ENCODE results near the gene MAP1S.

The MAP1S gene

GRCh38 chr19:17685451-17686022 lies 33.7 kb upstream of the MAP1S start:
- peaks cover 4% of the 10 kb centered on the region for H3K9me3 Mint-ChIP-seq
- H3K4me3 Mint-ChIP-seq, result no peak overlapping the region
- H3K27ac Mint-ChIP-seq, result no peak overlapping the region
- DNase-seq (no peak), ATAC-seq (no peak)
- peaks cover 11% of the 10 kb centered on the region for H3K4me1 Mint-ChIP-seq
- H3K36me3 Mint-ChIP-seq (ENCODE audit: low read depth), result peaks cover 2% of the 10 kb centered on the region
- peaks cover 78% of the 10 kb centered on the region for H3K27me3 Mint-ChIP-seq

GRCh38 chr19:17686023-17686521 lies 33.2 kb upstream of the MAP1S start:
- Mint-ChIP-seq H3K27me3 (peaks cover 80% of the 10 kb centered on the region), H3K4me3 (no peak overlapping the region), H3K9me3 (peaks cover 4% of the 10 kb centered on the region), H3K27ac (no peak overlapping the region), H3K36me3 (ENCODE audit: low read depth) (peaks cover 2% of the 10 kb centered on the region), H3K4me1 (peaks cover 11% of the 10 kb centered on the region)
- ATAC-seq, result no peak
- DNase-seq, result no peak

GRCh38 chr19:17686592-17687024 lies 32.7 kb upstream of the MAP1S start:
- Mint-ChIP-seq H3K27ac (no peak overlapping the region), H3K4me1 (peaks cover 8% of the 10 kb centered on the region), H3K9me3 (peaks cover 4% of the 10 kb centered on the region), H3K4me3 (no peak overlapping the region), H3K27me3 (peaks cover 75% of the 10 kb centered on the region), H3K36me3 (ENCODE audit: low read depth) (peaks cover 2% of the 10 kb centered on the region)
- DNase-seq, result no peak
- no peak for ATAC-seq

GRCh38 chr19:17687141-17687856 lies 32.0 kb upstream of the MAP1S start:
- H3K36me3 Mint-ChIP-seq (ENCODE audit: low read depth), result peaks cover 2% of the 10 kb centered on the region
- peaks cover 4% of the 10 kb centered on the region for H3K9me3 Mint-ChIP-seq
- no peak overlapping the region for H3K27ac Mint-ChIP-seq
- DNase-seq (no peak), ATAC-seq (no peak)
- H3K27me3 Mint-ChIP-seq, result peaks cover 69% of the 10 kb centered on the region
- H3K4me3 Mint-ChIP-seq, result no peak overlapping the region
- peaks cover 8% of the 10 kb centered on the region for H3K4me1 Mint-ChIP-seq

- Mint-ChIP-seq H3K4me1 (peaks cover 8% of the 10 kb centered on the region), H3K27me3 (peaks cover 69% of the 10 kb centered on the region), H3K27ac (no peak within 1 kb of the TSS), H3K9me3 (peaks cover 4% of the 10 kb centered on the region), H3K36me3 (ENCODE audit: low read depth) (peaks cover 2% of the 10 kb centered on the region), H3K4me3 (no peak within 1 kb of the TSS)
- peak; percentile 62 for DNase-seq
- ATAC-seq, result peak; percentile 49
Measured at GRCh38 chr19:17687857-17688784, 31.2 kb upstream of the MAP1S start, which contains the start of gene UNC13A. Gene UNC13A (minus strand): TSS chr19:17688354. CDS start chr19:17688199, 155 bp downstream.

- Mint-ChIP-seq H3K9me3 (peaks cover 4% of the 10 kb centered on the region), H3K27ac (no peak overlapping the region), H3K4me1 (peaks cover 8% of the 10 kb centered on the region), H3K36me3 (ENCODE audit: low read depth) (peaks cover 2% of the 10 kb centered on the region), H3K27me3 (peaks cover 65% of the 10 kb centered on the region), H3K4me3 (no peak overlapping the region)
- ATAC-seq (no peak), DNase-seq (no peak)
Measured at GRCh38 chr19:17688853-17689595, 30.3 kb upstream of the MAP1S start.

- Mint-ChIP-seq H3K4me1 (peaks cover 6% of the 10 kb centered on the region), H3K4me3 (no peak overlapping the region), H3K27ac (no peak overlapping the region), H3K27me3 (peaks cover 44% of the 10 kb centered on the region), H3K9me3 (peaks cover 4% of the 10 kb centered on the region), H3K36me3 (ENCODE audit: low read depth) (peaks cover 2% of the 10 kb centered on the region)
- DNase-seq (no peak), ATAC-seq (no peak)
Measured at GRCh38 chr19:17692566-17692965, 26.7 kb upstream of the MAP1S start.

GRCh38 chr19:17695198-17695597 lies 24.1 kb upstream of the MAP1S start:
- H3K27me3 Mint-ChIP-seq, result peaks cover 40% of the 10 kb centered on the region

GRCh38 chr19:17703824-17704463 lies 15.3 kb upstream of the MAP1S start:
- H3K4me3 Mint-ChIP-seq, result no peak overlapping the region
- H3K27ac Mint-ChIP-seq, result no peak overlapping the region
- H3K4me1 Mint-ChIP-seq, result no peaks in the 10 kb centered on the region
- H3K36me3 Mint-ChIP-seq (ENCODE audit: low read depth), result no peaks in the 10 kb centered on the region
- DNase-seq (peak; percentile 81), ATAC-seq (peak; percentile 87)
- H3K9me3 Mint-ChIP-seq, result no peaks in the 10 kb centered on the region
- peaks cover 5% of the 10 kb centered on the region for H3K27me3 Mint-ChIP-seq

More at GRCh38 chr19:17695198-17695597, 24.1 kb upstream of the MAP1S start:
- ATAC-seq (no peak), DNase-seq (no peak)
- Mint-ChIP-seq H3K4me3 (no peak overlapping the region), H3K36me3 (ENCODE audit: low read depth) (no peaks in the 10 kb centered on the region), H3K27ac (no peak overlapping the region), H3K4me1 (no peaks in the 10 kb centered on the region), H3K9me3 (no peaks in the 10 kb centered on the region)

GRCh38 chr19:17706750-17707181 lies 12.5 kb upstream of the MAP1S start:
- ATAC-seq (no peak), DNase-seq (no peak)
- H3K4me1 Mint-ChIP-seq, result no peaks in the 10 kb centered on the region
- H3K4me3 Mint-ChIP-seq, result no peak overlapping the region
- H3K36me3 Mint-ChIP-seq (ENCODE audit: low read depth), result no peaks in the 10 kb centered on the region
- no peak overlapping the region for H3K27ac Mint-ChIP-seq
- no peaks in the 10 kb centered on the region for H3K27me3 Mint-ChIP-seq
- no peaks in the 10 kb centered on the region for H3K9me3 Mint-ChIP-seq

- no peak overlapping the region for H3K4me3 Mint-ChIP-seq
- ATAC-seq, result no peak
- DNase-seq, result no peak
- H3K4me1 Mint-ChIP-seq, result no peaks in the 10 kb centered on the region
- no peaks in the 10 kb centered on the region for H3K36me3 Mint-ChIP-seq (ENCODE audit: low read depth)
- no peaks in the 10 kb centered on the region for H3K9me3 Mint-ChIP-seq
- no peaks in the 10 kb centered on the region for H3K27me3 Mint-ChIP-seq
- no peak overlapping the region for H3K27ac Mint-ChIP-seq
Measured at GRCh38 chr19:17711851-17712250, 7.4 kb upstream of the MAP1S start.

GRCh38 chr19:17716309-17716929 lies 2.9 kb upstream of the MAP1S start:
- Mint-ChIP-seq H3K36me3 (ENCODE audit: low read depth) (no peaks in the 10 kb centered on the region), H3K4me1 (peaks cover 31% of the 10 kb centered on the region), H3K27me3 (no peaks in the 10 kb centered on the region), H3K4me3 (no peak overlapping the region), H3K9me3 (no peaks in the 10 kb centered on the region), H3K27ac (no peak overlapping the region)
- no peak for ATAC-seq
- DNase-seq, result no peak

- DNase-seq (no peak), ATAC-seq (peak; percentile 69)
- Mint-ChIP-seq H3K4me1 (peaks cover 38% of the 10 kb centered on the region), H3K4me3 (peak overlapping the region; percentile 82), H3K27me3 (no peaks in the 10 kb centered on the region), H3K27ac (peak overlapping the region; percentile 86), H3K36me3 (ENCODE audit: low read depth) (no peaks in the 10 kb centered on the region), H3K9me3 (no peaks in the 10 kb centered on the region)
Measured at GRCh38 chr19:17718550-17718946, 732 bp upstream of the MAP1S start.

Measured in activated naive CD8-positive, alpha-beta T cell treated with anti-CD3 and anti-CD28 coated beads, Interleukin-2, amount 50 U/mL, for 24 hours (primary cell).